ENCODE results near the gene OVCA2. TPM values are rescaled to one million over a fixed set of nuclear protein-coding genes. Genes with fewer than 3 reads are reported as not detected.

Gene OVCA2
- total RNA-seq, 4 donors from 2014 or later: 21.1 to 30.4 (median 26.2) TPM

DNA sequence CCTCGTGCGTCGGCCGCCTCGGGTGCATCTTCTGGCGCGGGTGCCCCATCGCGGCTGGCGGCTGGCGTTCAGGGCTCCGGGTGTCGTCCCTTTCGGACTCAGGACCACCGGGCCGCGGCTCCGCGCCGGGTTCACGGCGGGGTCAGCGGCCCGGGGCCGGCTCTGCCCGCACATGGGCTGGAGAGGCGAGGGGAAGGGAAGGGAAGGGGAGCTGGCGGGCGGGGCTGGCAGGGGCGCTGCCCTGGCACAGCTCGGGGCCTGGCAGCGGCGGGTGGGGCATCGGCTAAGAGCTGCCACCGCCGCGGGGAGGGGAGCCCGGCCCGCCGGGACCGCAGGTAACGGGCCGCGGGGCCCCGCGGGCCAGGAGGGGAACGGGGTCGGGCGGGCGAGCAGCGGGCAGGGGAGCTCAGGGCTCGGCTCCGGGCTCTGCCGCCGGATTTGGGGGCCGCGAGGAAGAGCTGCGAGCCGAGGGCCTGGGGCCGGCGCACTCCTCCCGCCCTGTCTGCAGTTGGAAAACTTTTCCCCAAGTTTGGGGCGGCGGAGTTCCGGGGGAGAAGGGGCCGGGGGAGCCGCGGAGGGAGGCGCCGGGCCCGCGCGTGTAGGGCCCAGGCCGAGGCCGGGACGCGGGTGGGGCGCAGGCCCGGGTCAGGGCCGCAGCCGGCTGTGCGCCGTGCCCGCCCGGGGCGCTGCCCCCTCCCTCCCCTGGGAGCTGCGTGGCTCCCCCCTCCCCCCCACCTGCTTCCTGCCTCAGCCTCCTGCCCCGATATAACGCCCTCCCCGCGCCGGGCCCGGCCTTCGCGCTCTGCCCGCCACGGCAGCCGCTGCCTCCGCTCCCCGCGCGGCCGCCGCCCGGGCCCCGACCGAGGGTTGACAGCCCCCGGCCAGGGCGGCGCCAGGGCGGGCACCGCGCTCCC lies 13.7 kb downstream of the OVCA2 start:
- no peak for DNase-seq (ENCODE audit: low spot score)
- TF ChIP-seq, protein P1, sequence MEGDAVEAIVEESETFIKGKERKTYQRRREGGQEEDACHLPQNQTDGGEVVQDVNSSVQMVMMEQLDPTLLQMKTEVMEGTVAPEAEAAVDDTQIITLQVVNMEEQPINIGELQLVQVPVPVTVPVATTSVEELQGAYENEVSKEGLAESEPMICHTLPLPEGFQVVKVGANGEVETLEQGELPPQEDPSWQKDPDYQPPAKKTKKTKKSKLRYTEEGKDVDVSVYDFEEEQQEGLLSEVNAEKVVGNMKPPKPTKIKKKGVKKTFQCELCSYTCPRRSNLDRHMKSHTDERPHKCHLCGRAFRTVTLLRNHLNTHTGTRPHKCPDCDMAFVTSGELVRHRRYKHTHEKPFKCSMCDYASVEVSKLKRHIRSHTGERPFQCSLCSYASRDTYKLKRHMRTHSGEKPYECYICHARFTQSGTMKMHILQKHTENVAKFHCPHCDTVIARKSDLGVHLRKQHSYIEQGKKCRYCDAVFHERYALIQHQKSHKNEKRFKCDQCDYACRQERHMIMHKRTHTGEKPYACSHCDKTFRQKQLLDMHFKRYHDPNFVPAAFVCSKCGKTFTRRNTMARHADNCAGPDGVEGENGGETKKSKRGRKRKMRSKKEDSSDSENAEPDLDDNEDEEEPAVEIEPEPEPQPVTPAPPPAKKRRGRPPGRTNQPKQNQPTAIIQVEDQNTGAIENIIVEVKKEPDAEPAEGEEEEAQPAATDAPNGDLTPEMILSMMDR (IDR thresholded peaks at IDR 0.05): no peak
- ATAC-seq (ENCODE audit: low FRiP score): peak; percentile 2

DNA sequence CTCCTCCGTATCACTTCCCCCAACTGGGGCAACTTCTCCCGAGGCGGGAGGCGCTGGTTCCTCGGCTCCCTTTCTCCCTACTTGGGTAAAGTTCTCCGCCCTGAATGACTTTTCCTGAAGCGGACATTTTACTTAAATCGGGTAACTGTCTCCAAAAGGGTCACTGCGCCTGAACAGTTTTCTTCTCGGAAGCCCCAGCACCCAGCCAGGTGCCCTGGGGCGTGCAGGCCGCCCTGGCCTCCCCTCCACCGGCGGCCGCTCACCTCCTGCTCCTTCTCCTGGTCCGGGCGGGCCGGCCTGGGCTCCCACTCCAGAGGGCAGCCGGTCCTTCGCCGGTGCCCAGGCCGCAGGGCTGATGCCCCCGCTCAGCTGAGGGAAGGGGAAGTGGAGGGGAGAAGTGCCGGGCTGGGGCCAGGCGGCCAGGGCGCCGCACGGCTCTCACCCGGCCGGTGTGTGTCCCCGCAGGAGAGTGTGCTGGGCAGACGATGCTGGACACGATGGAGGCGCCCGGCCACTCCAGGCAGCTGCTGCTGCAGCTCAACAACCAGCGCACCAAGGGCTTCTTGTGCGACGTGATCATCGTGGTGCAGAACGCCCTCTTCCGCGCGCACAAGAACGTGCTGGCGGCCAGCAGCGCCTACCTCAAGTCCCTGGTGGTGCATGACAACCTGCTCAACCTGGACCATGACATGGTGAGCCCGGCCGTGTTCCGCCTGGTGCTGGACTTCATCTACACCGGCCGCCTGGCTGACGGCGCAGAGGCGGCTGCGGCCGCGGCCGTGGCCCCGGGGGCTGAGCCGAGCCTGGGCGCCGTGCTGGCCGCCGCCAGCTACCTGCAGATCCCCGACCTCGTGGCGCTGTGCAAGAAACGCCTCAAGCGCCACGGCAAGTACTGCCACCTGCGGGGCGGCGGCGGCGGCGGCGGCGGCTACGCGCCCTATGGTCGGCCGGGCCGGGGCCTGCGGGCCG lies 14.7 kb downstream of the OVCA2 start:
- TF ChIP-seq, protein P1 (IDR thresholded peaks at IDR 0.05): no peak
- DNase-seq (ENCODE audit: low spot score) (no peak), ATAC-seq (ENCODE audit: low FRiP score) (no peak)

DNA sequence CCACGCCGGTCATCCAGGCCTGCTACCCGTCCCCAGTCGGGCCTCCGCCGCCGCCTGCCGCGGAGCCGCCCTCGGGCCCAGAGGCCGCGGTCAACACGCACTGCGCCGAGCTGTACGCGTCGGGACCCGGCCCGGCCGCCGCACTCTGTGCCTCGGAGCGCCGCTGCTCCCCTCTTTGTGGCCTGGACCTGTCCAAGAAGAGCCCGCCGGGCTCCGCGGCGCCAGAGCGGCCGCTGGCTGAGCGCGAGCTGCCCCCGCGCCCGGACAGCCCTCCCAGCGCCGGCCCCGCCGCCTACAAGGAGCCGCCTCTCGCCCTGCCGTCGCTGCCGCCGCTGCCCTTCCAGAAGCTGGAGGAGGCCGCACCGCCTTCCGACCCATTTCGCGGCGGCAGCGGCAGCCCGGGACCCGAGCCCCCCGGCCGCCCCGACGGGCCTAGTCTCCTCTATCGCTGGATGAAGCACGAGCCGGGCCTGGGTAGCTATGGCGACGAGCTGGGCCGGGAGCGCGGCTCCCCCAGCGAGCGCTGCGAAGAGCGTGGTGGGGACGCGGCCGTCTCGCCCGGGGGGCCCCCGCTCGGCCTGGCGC lies 15.4 kb downstream of the OVCA2 start:
- TF ChIP-seq, protein P1 (IDR thresholded peaks at IDR 0.05): no peak
- ATAC-seq (ENCODE audit: low FRiP score) (no peak), DNase-seq (ENCODE audit: low spot score) (no peak)

DNA sequence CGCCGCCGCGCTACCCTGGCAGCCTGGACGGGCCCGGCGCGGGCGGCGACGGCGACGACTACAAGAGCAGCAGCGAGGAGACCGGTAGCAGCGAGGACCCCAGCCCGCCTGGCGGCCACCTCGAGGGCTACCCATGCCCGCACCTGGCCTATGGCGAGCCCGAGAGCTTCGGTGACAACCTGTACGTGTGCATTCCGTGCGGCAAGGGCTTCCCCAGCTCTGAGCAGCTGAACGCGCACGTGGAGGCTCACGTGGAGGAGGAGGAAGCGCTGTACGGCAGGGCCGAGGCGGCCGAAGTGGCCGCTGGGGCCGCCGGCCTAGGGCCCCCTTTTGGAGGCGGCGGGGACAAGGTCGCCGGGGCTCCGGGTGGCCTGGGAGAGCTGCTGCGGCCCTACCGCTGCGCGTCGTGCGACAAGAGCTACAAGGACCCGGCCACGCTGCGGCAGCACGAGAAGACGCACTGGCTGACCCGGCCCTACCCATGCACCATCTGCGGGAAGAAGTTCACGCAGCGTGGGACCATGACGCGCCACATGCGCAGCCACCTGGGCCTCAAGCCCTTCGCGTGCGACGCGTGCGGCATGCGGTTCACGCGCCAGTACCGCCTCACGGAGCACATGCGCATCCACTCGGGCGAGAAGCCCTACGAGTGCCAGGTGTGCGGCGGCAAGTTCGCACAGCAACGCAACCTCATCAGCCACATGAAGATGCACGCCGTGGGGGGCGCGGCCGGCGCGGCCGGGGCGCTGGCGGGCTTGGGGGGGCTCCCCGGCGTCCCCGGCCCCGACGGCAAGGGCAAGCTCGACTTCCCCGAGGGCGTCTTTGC lies 16.2 kb downstream of the OVCA2 start:
- TF ChIP-seq, protein P1 (IDR thresholded peaks at IDR 0.05): no peak
- ATAC-seq (ENCODE audit: low FRiP score) (no peak), DNase-seq (ENCODE audit: low spot score) (no peak)

DNA sequence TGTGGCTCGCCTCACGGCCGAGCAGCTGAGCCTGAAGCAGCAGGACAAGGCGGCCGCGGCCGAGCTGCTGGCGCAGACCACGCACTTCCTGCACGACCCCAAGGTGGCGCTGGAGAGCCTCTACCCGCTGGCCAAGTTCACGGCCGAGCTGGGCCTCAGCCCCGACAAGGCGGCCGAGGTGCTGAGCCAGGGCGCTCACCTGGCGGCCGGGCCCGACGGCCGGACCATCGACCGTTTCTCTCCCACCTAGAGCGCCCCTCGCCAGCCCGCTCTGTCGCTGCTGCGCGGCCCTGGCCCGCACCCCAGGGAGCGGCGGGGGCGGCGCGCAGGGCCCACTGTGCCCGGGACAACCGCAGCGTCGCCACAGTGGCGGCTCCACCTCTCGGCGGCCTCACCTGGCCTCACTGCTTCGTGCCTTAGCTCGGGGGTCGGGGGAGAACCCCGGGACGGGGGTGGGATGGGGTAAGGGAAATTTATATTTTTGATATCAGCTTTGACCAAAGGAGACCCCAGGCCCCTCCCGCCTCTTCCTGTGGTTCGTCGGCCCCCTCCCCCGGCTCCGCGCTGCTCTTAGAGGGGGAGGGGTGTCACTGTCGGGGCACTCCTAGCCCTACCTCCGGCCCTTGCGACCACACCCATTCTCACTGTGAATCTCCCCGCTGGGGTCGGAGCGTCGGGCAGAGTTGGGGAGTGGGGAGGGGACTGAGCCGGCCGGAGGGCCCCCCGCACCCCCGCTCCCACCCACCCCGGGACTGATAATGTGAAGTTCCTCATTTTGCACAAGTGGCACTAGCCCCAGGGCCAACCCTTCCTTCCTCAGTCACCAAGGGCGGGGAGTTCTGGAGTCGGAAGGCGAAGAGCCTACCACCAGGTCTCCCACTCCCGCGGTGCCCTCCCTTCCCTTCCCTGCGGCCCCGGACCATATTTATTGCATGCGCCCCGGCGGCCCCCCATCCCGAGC lies 17.0 kb downstream of the OVCA2 start:
- TF ChIP-seq, protein P1 (IDR thresholded peaks at IDR 0.05): peak in 1 of 3 donors; percentile 23
- DNase-seq (ENCODE audit: low spot score): no peak
- ATAC-seq (ENCODE audit: low FRiP score): no peak

Data from omental fat pad (tissue), 4 donors.